Measurements from ENCODE around the gene RTKN2.

- TF ChIP-seq ZC3H10 (CRISPR knock-in tag; IDR thresholded peaks at IDR 0.05) = no peak
- TF ChIP-seq PATZ1 (CRISPR knock-in tag; IDR thresholded peaks at IDR 0.05; ENCODE audit: borderline replicate concordance) = no peak
- no peak for TF ChIP-seq ESRRG (CRISPR knock-in tag; IDR thresholded peaks at IDR 0.05)
- no peak for TF ChIP-seq BACH2 (CRISPR knock-in tag; IDR thresholded peaks at IDR 0.05; ENCODE audit: borderline replicate concordance)
- no peak for TF ChIP-seq ZFP3 (CRISPR knock-in tag; IDR thresholded peaks at IDR 0.05)
- no peak for TF ChIP-seq RARB (CRISPR knock-in tag; IDR thresholded peaks at IDR 0.05)
- TF ChIP-seq ZNF8 (CRISPR knock-in tag; IDR thresholded peaks at IDR 0.05) = no peak
- no peak for TF ChIP-seq ZFP30 (CRISPR knock-in tag; IDR thresholded peaks at IDR 0.05)
- no peak for TF ChIP-seq CREB5 (CRISPR knock-in tag; IDR thresholded peaks at IDR 0.05; ENCODE audit: low read depth)
- no peak for TF ChIP-seq PPARA (CRISPR knock-in tag; IDR thresholded peaks at IDR 0.05; ENCODE audit: borderline replicate concordance)
- no peak for TF ChIP-seq ARNTL (CRISPR knock-in tag; IDR thresholded peaks at IDR 0.05; ENCODE audit: borderline replicate concordance, low read depth)
Measured at GRCh38 chr10:62261666-62262065, 7.0 kb downstream of the RTKN2 start.
